Measurements from ENCODE around the gene LEMD3. TPM values are rescaled to one million over a fixed set of nuclear protein-coding genes. Genes with fewer than 3 reads are reported as not detected.

LEMD3 gene
- polyA plus RNA-seq, 1 donor from 2014 or later: 41.0 TPM

DNA sequence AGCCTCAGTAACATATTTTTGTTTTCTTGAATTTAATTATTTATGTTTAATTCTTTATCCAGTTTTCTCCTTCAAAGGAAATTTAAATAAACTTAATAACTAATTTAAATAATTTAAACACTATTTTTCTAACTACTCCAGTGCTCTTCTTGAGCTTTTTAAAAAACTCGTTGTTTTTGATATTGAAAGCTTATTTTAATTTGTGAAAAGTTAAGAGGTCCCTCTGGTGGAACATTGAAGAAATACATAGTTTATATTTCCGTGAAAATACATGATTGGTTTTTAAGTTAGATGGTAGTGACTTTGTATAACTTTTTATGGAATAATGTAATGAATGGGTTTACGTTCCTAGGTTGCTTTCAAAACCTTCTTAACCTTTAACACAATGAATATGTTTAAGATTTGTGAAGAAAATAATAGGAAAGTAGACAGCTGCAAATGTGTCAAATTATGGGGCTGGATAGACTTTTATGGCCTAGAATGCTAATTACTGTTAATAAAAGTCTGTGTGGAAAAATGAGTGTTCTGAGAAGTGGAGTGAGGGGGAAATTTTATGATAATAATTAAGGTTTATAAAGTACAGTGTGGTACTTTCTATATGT is 63.2 kb downstream of the LEMD3 start:
- H3K9ac ChIP-seq (ENCODE audit: low read length): no peak overlapping the region
- TF ChIP-seq, protein P1, sequence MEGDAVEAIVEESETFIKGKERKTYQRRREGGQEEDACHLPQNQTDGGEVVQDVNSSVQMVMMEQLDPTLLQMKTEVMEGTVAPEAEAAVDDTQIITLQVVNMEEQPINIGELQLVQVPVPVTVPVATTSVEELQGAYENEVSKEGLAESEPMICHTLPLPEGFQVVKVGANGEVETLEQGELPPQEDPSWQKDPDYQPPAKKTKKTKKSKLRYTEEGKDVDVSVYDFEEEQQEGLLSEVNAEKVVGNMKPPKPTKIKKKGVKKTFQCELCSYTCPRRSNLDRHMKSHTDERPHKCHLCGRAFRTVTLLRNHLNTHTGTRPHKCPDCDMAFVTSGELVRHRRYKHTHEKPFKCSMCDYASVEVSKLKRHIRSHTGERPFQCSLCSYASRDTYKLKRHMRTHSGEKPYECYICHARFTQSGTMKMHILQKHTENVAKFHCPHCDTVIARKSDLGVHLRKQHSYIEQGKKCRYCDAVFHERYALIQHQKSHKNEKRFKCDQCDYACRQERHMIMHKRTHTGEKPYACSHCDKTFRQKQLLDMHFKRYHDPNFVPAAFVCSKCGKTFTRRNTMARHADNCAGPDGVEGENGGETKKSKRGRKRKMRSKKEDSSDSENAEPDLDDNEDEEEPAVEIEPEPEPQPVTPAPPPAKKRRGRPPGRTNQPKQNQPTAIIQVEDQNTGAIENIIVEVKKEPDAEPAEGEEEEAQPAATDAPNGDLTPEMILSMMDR (IDR thresholded peaks at IDR 0.05; ENCODE audit: poor library complexity, severe bottlenecking): peak; percentile 28
- TF ChIP-seq EP300 (conservative IDR thresholded peaks at IDR 0.05; ENCODE audit: poor library complexity, severe bottlenecking): no peak
- no peak for TF ChIP-seq EZH2 (IDR thresholded peaks at IDR 0.05; ENCODE audit: borderline replicate concordance, insufficient read depth, low read length, poor library complexity, severe bottlenecking)
- H3K9me3 ChIP-seq (ENCODE audit: low read length): peaks cover 11% of the 10 kb centered on the region
- no peaks in the 10 kb centered on the region for H3K9me2 ChIP-seq (ENCODE audit: insufficient read depth, low read length)
- no peak overlapping the region for H3K4me3 ChIP-seq (ENCODE audit: low read length)
- H2AFZ ChIP-seq (ENCODE audit: low read depth, low read length): no peak overlapping the region
- H3K4me2 ChIP-seq (ENCODE audit: low read length): no peak overlapping the region
- no peaks in the 10 kb centered on the region for H3K27me3 ChIP-seq (ENCODE audit: insufficient read depth, low read depth, low read length)
- H3K79me2 ChIP-seq (replicated peaks; ENCODE audit: insufficient read depth, low read length): peaks cover 4% of the 10 kb centered on the region
- H3K27ac ChIP-seq (ENCODE audit: low read length): no peak overlapping the region
- no peaks in the 10 kb centered on the region for H4K20me1 ChIP-seq (ENCODE audit: insufficient read depth)
- H3K36me3 ChIP-seq (ENCODE audit: insufficient read depth, low read length): no peaks in the 10 kb centered on the region
- H3F3A ChIP-seq (ENCODE audit: insufficient read depth, low read length, poor library complexity, severe bottlenecking): no peaks in the 10 kb centered on the region

DNA sequence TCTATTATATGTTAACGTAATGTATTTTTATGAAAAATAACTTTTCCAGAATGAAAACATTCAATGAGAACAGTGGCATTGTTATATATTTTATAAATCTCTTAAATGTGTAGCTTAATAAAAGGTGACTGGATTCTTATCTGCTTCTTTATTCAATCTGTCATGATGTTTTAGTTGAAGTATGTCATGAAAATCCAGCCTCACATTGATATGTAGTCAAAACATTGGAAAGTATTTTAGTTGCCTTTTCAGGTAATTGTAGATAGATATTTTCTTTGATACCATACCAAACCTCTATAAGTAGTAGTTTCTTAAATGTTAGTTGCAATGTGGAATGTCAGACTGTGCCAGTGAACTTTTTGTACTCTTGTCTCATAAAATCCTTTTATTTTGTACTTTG is 67.8 kb downstream of the LEMD3 start:
- peaks cover 4% of the 10 kb centered on the region for H3K79me2 ChIP-seq (replicated peaks; ENCODE audit: insufficient read depth, low read length)
- no peaks in the 10 kb centered on the region for H4K20me1 ChIP-seq (ENCODE audit: insufficient read depth)
- no peak overlapping the region for H3K4me2 ChIP-seq (ENCODE audit: low read length)
- TF ChIP-seq EP300 (conservative IDR thresholded peaks at IDR 0.05; ENCODE audit: poor library complexity, severe bottlenecking): peak; percentile 64
- TF ChIP-seq POLR2AphosphoS5 (IDR thresholded peaks at IDR 0.05): peak; percentile 53
- TF ChIP-seq, protein P1 (IDR thresholded peaks at IDR 0.05; ENCODE audit: poor library complexity, severe bottlenecking): no peak
- H3K9me3 ChIP-seq (ENCODE audit: low read length): no peaks in the 10 kb centered on the region
- no peaks in the 10 kb centered on the region for H3K9me2 ChIP-seq (ENCODE audit: insufficient read depth, low read length)
- H3F3A ChIP-seq (ENCODE audit: insufficient read depth, low read length, poor library complexity, severe bottlenecking): no peaks in the 10 kb centered on the region
- no peaks in the 10 kb centered on the region for H3K27me3 ChIP-seq (ENCODE audit: insufficient read depth, low read depth, low read length)
- H3K27ac ChIP-seq (ENCODE audit: low read length): no peak overlapping the region
- H3K9ac ChIP-seq (ENCODE audit: low read length): no peak overlapping the region
- no peaks in the 10 kb centered on the region for H3K36me3 ChIP-seq (ENCODE audit: insufficient read depth, low read length)
- H3K4me3 ChIP-seq (ENCODE audit: low read length): no peak overlapping the region
- H2AFZ ChIP-seq (ENCODE audit: low read depth, low read length): no peak overlapping the region

DNA sequence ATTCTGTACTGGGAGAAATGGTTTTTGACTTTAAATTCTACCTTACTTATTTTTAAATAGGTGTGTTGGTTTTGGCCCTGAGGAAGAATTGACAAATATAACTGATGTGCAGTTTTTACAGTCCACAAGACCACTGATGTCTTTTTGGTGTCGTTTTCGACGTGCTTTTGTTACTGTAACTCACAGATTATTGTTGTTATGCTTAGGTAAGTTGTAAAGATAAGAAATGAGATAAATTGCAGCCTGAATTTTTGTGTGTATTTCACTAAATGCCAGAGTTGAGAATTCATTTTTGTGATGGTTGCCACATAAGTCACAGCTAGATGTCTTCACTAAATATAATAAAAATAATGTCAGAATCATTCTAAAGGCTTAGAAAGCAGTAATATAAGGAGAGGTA is 69.2 kb downstream of the LEMD3 start:
- Histone ChIP-seq H3K9me2 (ENCODE audit: insufficient read depth, low read length) (no peaks in the 10 kb centered on the region), H3K27ac (ENCODE audit: low read length) (no peak overlapping the region), H3K9me3 (ENCODE audit: low read length) (no peaks in the 10 kb centered on the region), H3K9ac (ENCODE audit: low read length) (no peak overlapping the region), H2AFZ (ENCODE audit: low read depth, low read length) (no peak overlapping the region), H3K27me3 (ENCODE audit: insufficient read depth, low read depth, low read length) (no peaks in the 10 kb centered on the region), H4K20me1 (ENCODE audit: insufficient read depth) (no peaks in the 10 kb centered on the region), H3K36me3 (ENCODE audit: insufficient read depth, low read length) (no peaks in the 10 kb centered on the region), H3F3A (ENCODE audit: insufficient read depth, low read length, poor library complexity, severe bottlenecking) (no peaks in the 10 kb centered on the region), H3K4me2 (ENCODE audit: low read length) (no peak overlapping the region), H3K4me3 (ENCODE audit: low read length) (no peak overlapping the region), H3K79me2 (replicated peaks; ENCODE audit: insufficient read depth, low read length) (no peaks in the 10 kb centered on the region)
- TF ChIP-seq POLR2AphosphoS5 (IDR thresholded peaks at IDR 0.05) (no peak), EP300 (conservative IDR thresholded peaks at IDR 0.05; ENCODE audit: poor library complexity, severe bottlenecking) (no peak), SMC3 (conservative IDR thresholded peaks at IDR 0.05; ENCODE audit: poor library complexity) (no peak), TAF1 (IDR thresholded peaks at IDR 0.05; ENCODE audit: low read depth) (no peak), MXI1 (conservative IDR thresholded peaks at IDR 0.05; ENCODE audit: poor library complexity, severe bottlenecking) (no peak), EZH2 (IDR thresholded peaks at IDR 0.05; ENCODE audit: borderline replicate concordance, insufficient read depth, low read length, poor library complexity, severe bottlenecking) (no peak), RAD21 (conservative IDR thresholded peaks at IDR 0.05) (no peak)
- TF ChIP-seq, protein P1 (IDR thresholded peaks at IDR 0.05; ENCODE audit: poor library complexity, severe bottlenecking): no peak
- TF ChIP-seq, protein P2, sequence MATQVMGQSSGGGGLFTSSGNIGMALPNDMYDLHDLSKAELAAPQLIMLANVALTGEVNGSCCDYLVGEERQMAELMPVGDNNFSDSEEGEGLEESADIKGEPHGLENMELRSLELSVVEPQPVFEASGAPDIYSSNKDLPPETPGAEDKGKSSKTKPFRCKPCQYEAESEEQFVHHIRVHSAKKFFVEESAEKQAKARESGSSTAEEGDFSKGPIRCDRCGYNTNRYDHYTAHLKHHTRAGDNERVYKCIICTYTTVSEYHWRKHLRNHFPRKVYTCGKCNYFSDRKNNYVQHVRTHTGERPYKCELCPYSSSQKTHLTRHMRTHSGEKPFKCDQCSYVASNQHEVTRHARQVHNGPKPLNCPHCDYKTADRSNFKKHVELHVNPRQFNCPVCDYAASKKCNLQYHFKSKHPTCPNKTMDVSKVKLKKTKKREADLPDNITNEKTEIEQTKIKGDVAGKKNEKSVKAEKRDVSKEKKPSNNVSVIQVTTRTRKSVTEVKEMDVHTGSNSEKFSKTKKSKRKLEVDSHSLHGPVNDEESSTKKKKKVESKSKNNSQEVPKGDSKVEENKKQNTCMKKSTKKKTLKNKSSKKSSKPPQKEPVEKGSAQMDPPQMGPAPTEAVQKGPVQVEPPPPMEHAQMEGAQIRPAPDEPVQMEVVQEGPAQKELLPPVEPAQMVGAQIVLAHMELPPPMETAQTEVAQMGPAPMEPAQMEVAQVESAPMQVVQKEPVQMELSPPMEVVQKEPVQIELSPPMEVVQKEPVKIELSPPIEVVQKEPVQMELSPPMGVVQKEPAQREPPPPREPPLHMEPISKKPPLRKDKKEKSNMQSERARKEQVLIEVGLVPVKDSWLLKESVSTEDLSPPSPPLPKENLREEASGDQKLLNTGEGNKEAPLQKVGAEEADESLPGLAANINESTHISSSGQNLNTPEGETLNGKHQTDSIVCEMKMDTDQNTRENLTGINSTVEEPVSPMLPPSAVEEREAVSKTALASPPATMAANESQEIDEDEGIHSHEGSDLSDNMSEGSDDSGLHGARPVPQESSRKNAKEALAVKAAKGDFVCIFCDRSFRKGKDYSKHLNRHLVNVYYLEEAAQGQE (IDR thresholded peaks at IDR 0.05; ENCODE audit: borderline replicate concordance): no peak
